ENCODE results near the gene SIRPB2.

SIRPB2 gene

GRCh38 chr20:1441133-1441532 lies 50.1 kb downstream of the SIRPB2 start:
- no peak for DNase-seq (ENCODE audit: low spot score)

DNA sequence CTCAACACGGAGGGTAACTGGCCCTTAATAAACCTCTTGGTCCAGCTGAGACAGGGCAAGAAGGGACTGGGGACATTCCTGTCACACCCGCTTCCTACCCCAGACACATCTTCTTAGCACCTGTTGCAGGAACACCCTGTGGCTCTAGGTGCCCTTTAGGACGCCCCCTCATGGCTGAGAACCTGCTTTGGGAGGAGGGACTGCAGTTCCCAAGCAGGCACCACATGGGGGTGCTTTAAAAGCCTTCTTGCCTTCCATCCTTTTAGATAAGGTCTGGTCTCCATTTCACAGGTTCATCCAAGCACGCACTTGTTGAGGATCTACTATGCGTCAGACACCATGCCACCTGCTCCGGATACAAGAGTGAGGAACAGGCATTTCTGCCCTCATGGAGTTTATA lies 51.2 kb downstream of the SIRPB2 start:
- peak; percentile 10 for DNase-seq (ENCODE audit: low spot score)

DNA sequence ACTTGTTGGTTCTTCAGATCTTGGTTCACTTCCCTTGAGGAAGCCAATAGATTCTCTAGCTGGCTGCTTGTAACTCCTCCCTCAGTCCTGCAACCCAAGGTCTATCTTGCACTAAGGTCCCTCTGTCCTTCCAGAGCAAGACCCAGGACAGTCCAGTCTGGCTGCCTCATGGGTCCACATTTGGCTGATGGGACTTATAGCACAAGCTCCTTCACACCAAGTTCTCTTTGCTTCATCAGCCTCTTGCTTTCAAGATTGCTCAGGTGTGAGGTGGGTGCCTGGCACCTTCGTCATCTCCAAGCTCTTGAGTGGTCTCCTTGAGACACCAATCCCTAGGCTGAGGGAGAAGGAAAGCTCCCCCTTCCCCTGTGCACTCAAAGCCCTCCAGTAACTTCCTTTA lies 52.9 kb downstream of the SIRPB2 start:
- no peak for DNase-seq (ENCODE audit: low spot score)

GRCh38 chr20:1437235-1437904 lies 53.9 kb downstream of the SIRPB2 start:
- peak; percentile 84 for DNase-seq (ENCODE audit: low spot score)

DNA sequence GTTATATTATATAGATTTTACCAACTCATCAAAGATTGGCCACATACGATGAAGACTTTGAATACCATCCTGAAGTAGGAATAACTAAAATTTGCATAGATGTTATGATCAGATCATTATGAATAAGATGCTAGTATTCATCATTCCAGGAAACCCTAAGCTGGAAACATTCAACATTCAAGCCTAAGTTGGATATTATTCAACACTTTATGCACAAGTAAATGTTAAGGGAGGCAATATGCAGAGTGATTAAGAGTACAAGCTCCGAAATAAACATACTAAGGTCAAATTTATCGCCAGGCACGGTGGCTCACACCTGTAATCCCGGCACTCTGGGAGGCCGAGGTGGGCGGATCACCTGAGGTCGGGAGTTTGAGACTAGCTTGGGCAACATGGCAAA lies 55.0 kb downstream of the SIRPB2 start:
- no peak for DNase-seq (ENCODE audit: low spot score)

GRCh38 chr20:1435337-1435699 lies 55.9 kb downstream of the SIRPB2 start:
- no peak for DNase-seq (ENCODE audit: low spot score)

GRCh38 chr20:1434571-1435336 lies 56.5 kb downstream of the SIRPB2 start:
- DNase-seq (ENCODE audit: low spot score) = no peak

GRCh38 chr20:1431158-1431557 lies 60.1 kb downstream of the SIRPB2 start:
- DNase-seq (ENCODE audit: low spot score) = no peak

GRCh38 chr20:1430004-1430451 lies 61.2 kb downstream of the SIRPB2 start:
- DNase-seq (ENCODE audit: low spot score) = no peak

- no peak for DNase-seq (ENCODE audit: low spot score)
Observed at GRCh38 chr20:1429143-1429728, 62.0 kb downstream of the SIRPB2 start.

DNA sequence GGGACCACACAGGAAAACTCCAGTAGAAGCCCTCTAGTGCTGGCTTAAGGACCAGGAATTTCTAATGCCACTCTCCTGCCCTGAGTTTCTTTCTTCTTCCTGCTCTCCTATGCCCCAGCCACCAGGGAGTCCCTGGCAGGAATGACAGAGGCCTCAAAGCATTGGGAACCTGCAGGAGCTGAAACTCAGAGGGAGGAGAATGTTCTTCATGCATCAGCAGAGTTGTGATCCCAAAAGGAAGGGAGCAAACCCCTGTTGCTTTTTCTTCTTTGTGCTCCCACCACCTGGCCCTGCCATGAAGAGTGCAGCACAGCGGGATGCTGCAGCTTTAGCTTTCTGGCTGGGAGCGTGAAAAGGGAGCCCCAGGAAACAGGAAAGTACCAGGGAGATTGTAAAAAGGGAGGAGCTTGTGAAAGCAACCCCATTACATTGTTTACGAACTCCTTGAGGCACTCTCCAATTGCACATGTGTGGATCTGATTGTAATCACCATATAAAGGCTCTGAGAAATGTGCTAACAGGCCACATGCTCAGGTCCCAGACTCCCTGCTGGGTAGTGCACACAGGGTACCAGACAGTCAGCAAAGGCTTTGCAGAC lies 63.7 kb downstream of the SIRPB2 start:
- DNase-seq (ENCODE audit: low spot score) = no peak

DNA sequence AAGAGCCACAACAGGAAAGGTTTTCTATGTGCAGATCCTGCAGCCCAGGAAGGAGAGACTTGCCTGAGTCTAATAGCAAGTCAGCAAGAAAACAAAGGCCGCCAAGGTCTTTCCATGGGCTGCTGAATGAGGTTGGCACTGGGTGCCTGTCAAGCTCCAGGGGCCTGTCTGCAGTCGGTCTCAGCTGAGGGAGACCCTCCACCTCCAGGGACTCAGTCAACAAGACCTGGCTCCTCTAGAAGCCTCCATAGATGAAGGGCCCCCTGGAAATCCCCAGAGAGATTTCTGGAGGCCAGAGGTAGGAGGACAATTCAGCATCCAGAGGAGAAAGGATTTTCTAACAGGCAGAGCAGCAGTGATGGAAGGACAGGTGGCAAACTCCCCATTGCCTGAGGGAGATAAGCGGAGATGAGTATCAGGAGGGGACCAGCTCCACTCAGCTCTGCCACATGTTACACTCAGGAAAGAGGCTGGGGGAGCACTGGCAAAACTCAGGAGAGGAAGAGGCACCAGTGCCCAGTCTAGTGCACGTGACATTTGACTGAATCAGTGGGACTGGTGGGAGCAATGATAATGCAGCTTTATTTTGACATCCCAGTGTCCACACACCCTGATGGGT lies 64.9 kb downstream of the SIRPB2 start:
- DNase-seq (ENCODE audit: low spot score) = no peak
